Stimulated activated memory B cell treated with anti-CD40 and anti-IgM and Interleukin-4, amounts not matched to agents 10 μg/mL and 1 μg/mL and 100 μg/mL, for 72 hours (primary cell): ENCODE measurements around the gene NFKB2.

Source experiments
- ATAC-seq: fragments of 150-1000 bp; cut with Tn5 transposase; 2 replicates; pipeline ENCODE4 v1.10.0; 2021
- H3K27ac Mint-ChIP-seq: one replicate; pipeline ENCODE4 v1.8.0; 2022; ENCODE audit warnings: mild to moderate bottlenecking, mixed read lengths
- H3K27me3 Mint-ChIP-seq: one replicate; pipeline ENCODE4 v1.8.0; 2022; ENCODE audit warnings: mixed read lengths
- H3K36me3 Mint-ChIP-seq: one replicate; pipeline ENCODE4 v1.8.0; 2022; ENCODE audit warnings: mixed read lengths
- H3K4me1 Mint-ChIP-seq: one replicate; pipeline ENCODE4 v1.8.0; 2022; ENCODE audit warnings: mixed read lengths
- H3K4me3 Mint-ChIP-seq: one replicate; pipeline ENCODE4 v1.8.0; 2022; ENCODE audit warnings: mild to moderate bottlenecking, moderate library complexity, mixed read lengths
- H3K9me3 Mint-ChIP-seq: one replicate; pipeline ENCODE4 v1.8.0; 2022; ENCODE audit warnings: mixed read lengths

Gene NFKB2

GRCh38 chr10:102400598-102401341, 5.3 kb downstream of the NFKB2 start:
- no peaks in the 10 kb centered on the region for H3K27me3 Mint-ChIP-seq
- H3K36me3 Mint-ChIP-seq, result peaks cover 66% of the 10 kb centered on the region
- H3K4me1 Mint-ChIP-seq, result peaks cover 70% of the 10 kb centered on the region
- H3K27ac Mint-ChIP-seq, result no peak overlapping the region
- H3K4me3 Mint-ChIP-seq, result peak overlapping the region; percentile 94
- no peak for ATAC-seq
- H3K9me3 Mint-ChIP-seq, result no peaks in the 10 kb centered on the region

DNA sequence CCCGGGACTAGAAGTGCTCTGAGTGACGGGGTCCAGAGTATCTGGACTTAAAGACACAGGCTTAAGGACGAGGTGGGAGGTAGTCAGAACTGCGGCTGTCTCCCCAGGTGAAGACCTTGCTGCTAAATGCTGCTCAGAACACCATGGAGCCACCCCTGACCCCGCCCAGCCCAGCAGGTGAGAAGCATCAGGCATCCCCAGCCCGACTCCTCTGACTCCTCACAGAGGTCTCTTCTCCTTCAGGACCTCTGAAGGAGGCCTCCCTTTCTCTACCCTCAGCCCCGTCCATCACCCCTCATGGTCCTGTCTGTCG, 5.8 kb downstream of the NFKB2 start:
- Mint-ChIP-seq H3K27me3 (no peaks in the 10 kb centered on the region), H3K9me3 (no peaks in the 10 kb centered on the region), H3K4me3 (peak overlapping the region; percentile 15), H3K4me1 (peaks cover 66% of the 10 kb centered on the region), H3K36me3 (peaks cover 60% of the 10 kb centered on the region), H3K27ac (no peak overlapping the region)
- no peak for ATAC-seq

DNA sequence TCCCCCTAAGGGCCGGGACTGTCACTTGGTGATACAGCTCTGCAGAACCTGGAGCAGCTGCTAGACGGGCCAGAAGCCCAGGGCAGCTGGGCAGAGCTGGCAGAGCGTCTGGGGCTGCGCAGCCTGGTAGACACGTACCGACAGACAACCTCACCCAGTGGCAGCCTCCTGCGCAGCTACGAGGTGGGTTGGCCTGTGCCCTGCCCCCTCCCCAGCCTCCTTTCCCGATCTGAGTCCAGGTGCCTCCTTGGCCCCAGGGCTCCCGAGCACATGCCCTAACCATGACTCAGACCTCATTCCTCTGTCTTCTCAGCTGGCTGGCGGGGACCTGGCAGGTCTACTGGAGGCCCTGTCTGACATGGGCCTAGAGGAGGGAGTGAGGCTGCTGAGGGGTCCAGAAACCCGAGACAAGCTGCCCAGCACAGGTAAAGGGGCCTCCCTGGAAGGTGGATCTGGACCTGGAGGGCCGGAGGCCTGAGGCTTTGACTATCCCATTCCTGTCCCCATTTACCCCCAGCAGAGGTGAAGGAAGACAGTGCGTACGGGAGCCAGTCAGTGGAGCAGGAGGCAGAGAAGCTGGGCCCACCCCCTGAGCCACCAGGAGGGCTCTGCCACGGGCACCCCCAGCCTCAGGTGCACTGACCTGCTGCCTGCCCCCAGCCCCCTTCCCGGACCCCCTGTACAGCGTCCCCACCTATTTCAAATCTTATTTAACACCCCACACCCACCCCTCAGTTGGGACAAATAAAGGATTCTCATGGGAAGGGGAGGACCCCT, 6.4 kb downstream of the NFKB2 start:
- H3K9me3 Mint-ChIP-seq, result no peaks in the 10 kb centered on the region
- H3K4me1 Mint-ChIP-seq, result peaks cover 60% of the 10 kb centered on the region
- ATAC-seq, result no peak
- peaks cover 54% of the 10 kb centered on the region for H3K36me3 Mint-ChIP-seq
- peak overlapping the region; percentile 15 for H3K4me3 Mint-ChIP-seq
- peaks cover 3% of the 10 kb centered on the region for H3K27me3 Mint-ChIP-seq
- H3K27ac Mint-ChIP-seq, result no peak overlapping the region

GRCh38 chr10:102402512-102402896, 7.0 kb downstream of the NFKB2 start:
- Mint-ChIP-seq H3K4me3 (no peak overlapping the region), H3K27me3 (peaks cover 9% of the 10 kb centered on the region), H3K36me3 (peaks cover 48% of the 10 kb centered on the region), H3K9me3 (no peaks in the 10 kb centered on the region), H3K4me1 (peaks cover 54% of the 10 kb centered on the region), H3K27ac (no peak overlapping the region)
- ATAC-seq, result no peak

GRCh38 chr10:102403115-102403514, 7.6 kb downstream of the NFKB2 start:
- H3K4me1 Mint-ChIP-seq, result peaks cover 49% of the 10 kb centered on the region
- no peak overlapping the region for H3K27ac Mint-ChIP-seq
- peaks cover 15% of the 10 kb centered on the region for H3K27me3 Mint-ChIP-seq
- no peak overlapping the region for H3K4me3 Mint-ChIP-seq
- no peaks in the 10 kb centered on the region for H3K9me3 Mint-ChIP-seq
- H3K36me3 Mint-ChIP-seq, result peaks cover 42% of the 10 kb centered on the region
- no peak for ATAC-seq

GRCh38 chr10:102404361-102405107, 9.0 kb downstream of the NFKB2 start:
- no peaks in the 10 kb centered on the region for H3K9me3 Mint-ChIP-seq
- H3K36me3 Mint-ChIP-seq, result peaks cover 31% of the 10 kb centered on the region
- peaks cover 27% of the 10 kb centered on the region for H3K27me3 Mint-ChIP-seq
- peaks cover 47% of the 10 kb centered on the region for H3K4me1 Mint-ChIP-seq
- no peak overlapping the region for H3K4me3 Mint-ChIP-seq
- no peak for ATAC-seq
- H3K27ac Mint-ChIP-seq, result peak overlapping the region; percentile 19

DNA sequence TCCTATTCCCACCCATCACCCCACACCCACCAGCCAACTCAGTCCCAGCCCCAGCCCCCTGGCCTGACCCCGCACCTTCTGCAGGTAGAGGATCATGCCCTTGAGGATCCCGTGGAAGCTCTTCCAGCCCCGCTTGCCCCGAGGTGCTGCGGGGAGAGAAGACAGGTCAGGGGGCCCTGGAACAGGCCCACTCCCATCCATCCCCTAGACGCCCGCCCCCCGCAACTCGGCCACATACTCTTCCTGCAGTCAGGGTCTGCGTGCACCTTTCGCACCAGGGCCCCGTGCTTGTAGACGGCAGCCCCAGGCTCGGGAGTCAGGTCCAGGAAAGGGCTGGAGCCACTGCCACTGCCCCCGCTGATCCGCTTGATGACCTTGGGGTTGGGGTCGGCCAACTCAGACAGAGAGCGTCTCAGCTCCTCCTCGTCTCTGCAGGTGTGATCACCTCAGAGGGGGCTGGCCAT, 9.6 kb downstream of the NFKB2 start:
- H3K9me3 Mint-ChIP-seq, result no peaks in the 10 kb centered on the region
- H3K27ac Mint-ChIP-seq, result peak overlapping the region; percentile 19
- peaks cover 33% of the 10 kb centered on the region for H3K27me3 Mint-ChIP-seq
- peaks cover 25% of the 10 kb centered on the region for H3K36me3 Mint-ChIP-seq
- H3K4me3 Mint-ChIP-seq, result no peak overlapping the region
- ATAC-seq, result no peak
- H3K4me1 Mint-ChIP-seq, result peaks cover 47% of the 10 kb centered on the region

GRCh38 chr10:102405632-102406031, 10.1 kb downstream of the NFKB2 start:
- Mint-ChIP-seq H3K4me3 (no peak overlapping the region), H3K27ac (peak overlapping the region; percentile 19), H3K27me3 (peaks cover 35% of the 10 kb centered on the region), H3K36me3 (peaks cover 20% of the 10 kb centered on the region), H3K9me3 (no peaks in the 10 kb centered on the region), H3K4me1 (peaks cover 43% of the 10 kb centered on the region)
- no peak for ATAC-seq

DNA sequence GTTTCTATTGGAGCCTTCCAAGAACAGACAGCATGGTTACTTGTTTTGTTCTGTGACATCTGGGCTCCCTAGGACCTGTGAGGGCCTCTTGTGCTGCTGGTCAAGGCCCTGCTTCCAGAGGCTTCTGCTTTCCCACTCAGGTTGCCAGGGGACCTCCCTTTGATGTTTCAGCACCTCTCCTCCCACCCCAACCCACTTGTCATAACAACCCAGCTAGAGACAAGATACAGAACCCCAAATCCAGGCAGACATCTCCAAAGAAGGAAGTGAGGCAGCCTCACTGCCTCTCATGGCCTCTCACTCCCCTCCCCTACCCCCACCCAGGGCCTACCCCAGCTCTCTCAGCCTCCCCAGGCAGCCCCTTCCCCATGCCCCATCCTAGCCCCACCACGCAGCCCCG, 11.3 kb downstream of the NFKB2 start:
- H3K27ac Mint-ChIP-seq, result no peak overlapping the region
- no peak for ATAC-seq
- no peaks in the 10 kb centered on the region for H3K9me3 Mint-ChIP-seq
- peaks cover 47% of the 10 kb centered on the region for H3K4me1 Mint-ChIP-seq
- H3K36me3 Mint-ChIP-seq, result peaks cover 9% of the 10 kb centered on the region
- no peak overlapping the region for H3K4me3 Mint-ChIP-seq
- peaks cover 47% of the 10 kb centered on the region for H3K27me3 Mint-ChIP-seq

DNA sequence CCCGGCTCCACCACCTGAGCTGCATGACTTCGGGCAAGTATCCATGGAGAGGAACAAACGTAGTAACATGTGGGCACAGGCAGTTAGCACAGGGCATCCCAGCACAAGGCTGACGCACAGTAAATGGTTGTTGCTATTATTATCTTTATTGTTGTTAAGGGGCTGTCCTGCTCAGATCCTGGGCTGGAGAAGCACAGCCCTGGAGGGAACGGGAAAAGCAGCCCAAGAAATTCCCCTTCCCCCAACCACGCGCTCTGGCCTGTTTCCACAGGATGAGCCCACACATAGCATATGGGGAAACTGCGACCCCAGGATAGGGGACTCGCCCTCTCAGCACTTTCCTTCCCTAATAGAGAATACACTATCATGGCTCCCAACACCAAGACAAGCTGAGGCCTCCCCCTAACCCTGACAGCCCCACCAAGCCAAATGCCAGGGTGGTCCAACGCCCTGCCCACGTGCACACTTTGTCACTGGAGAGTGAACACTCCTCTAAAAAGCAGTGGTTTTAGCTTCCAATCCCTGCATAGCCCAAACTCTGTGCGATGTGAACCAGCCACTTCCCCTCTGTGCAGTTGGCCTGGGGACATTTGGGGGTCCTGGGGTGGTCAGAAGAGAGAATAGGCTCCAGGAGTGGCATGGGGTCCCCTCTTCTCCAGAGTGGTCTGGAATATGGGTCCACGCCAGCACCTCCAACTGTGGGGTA, 12.1 kb downstream of the NFKB2 start:
- Mint-ChIP-seq H3K9me3 (no peaks in the 10 kb centered on the region), H3K27ac (no peak overlapping the region), H3K4me1 (peaks cover 43% of the 10 kb centered on the region), H3K27me3 (peaks cover 55% of the 10 kb centered on the region), H3K36me3 (peaks cover 1% of the 10 kb centered on the region), H3K4me3 (no peak overlapping the region)
- no peak for ATAC-seq

GRCh38 chr10:102408131-102408727, 12.7 kb downstream of the NFKB2 start:
- Mint-ChIP-seq H3K9me3 (no peaks in the 10 kb centered on the region), H3K4me3 (peak overlapping the region; percentile 42), H3K36me3 (no peaks in the 10 kb centered on the region), H3K27me3 (peaks cover 58% of the 10 kb centered on the region), H3K4me1 (peaks cover 46% of the 10 kb centered on the region), H3K27ac (no peak overlapping the region)
- ATAC-seq, result no peak

DNA sequence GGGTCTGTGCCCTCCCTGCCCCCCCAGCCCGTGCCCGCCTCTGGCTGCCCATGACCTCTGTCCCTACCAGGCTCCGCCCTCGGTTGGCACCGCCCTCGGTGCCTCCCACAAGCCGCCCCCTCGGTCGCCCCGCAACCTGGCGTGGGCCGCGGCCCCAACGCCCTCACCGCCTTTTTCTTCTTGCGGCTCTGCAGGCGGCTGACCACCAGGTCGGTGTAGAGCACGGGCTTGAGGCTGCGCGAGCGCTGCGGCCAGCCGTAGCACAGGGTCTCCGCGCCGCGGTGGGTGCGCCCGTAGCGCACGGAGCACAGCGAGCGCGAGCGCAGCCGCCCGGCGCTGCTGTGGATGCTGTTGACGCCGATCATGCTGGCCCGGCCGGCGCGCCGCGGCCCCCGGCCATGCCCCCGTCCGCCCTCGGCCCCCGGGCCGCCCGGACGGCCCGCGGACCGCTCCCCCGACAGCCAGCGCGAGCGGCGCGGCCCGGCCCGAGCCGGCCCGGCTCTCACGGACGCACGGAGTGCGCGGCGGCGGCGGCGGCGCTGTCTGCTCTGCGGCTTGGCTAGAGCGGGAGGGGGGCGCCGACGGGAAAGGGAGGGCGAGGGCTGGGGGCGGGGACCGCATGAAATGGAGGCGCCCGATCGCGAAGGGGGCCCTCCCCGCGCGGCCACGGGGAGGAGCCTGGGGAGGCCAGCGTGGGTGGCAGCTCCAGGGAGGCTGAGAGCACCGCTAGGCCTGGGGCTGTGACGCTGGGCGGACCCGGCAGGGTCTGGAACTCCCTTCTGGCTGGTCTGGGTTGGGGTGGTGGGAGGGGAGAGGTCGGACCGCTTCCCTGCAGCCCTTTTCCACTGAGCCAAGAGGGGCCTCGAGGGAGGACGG, 13.5 kb downstream of the NFKB2 start:
- H3K27ac Mint-ChIP-seq, result no peak overlapping the region
- H3K4me1 Mint-ChIP-seq, result peaks cover 40% of the 10 kb centered on the region
- ATAC-seq, result peak; percentile 58
- H3K27me3 Mint-ChIP-seq, result peaks cover 60% of the 10 kb centered on the region
- peak overlapping the region; percentile 40 for H3K4me3 Mint-ChIP-seq
- no peaks in the 10 kb centered on the region for H3K9me3 Mint-ChIP-seq
- H3K36me3 Mint-ChIP-seq, result no peaks in the 10 kb centered on the region

DNA sequence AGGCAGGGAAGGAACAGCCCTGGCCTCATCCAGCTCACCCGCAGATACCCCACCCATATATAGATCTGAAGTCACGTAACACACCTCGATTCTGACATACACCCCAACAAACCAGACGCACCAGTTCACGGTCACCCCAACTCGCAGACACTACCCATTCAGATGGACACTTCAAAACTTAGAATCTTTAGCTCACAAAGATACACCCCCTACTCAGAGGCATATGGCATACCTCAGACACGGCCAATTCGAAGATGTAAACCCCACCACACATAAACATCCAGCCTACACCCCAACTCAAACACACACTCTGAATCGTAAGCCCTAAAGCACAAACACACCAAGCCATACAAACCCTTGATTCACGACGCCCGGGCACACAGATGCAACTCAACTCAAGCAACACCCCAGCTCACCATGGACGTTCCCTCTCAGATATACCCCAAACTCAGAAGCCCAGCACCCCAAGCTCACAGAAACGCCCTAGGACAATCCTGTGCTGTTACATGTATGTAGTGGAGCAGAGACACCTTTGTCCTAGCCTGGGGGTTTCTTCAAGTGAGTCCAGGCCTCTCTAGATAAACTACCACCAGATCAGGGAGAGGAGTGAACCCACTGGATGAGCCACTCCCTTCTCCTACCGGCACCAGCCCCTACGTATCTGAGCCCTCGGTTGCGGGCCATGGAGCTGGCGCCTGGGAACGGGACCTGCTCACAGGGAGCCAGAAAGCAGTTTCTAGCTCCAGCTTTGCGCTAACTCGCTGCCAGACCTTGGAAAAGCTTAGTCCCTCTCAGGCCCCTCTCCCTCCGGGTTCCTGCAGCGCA, 14.3 kb downstream of the NFKB2 start:
- peak overlapping the region; percentile 40 for H3K4me3 Mint-ChIP-seq
- no peak overlapping the region for H3K27ac Mint-ChIP-seq
- H3K4me1 Mint-ChIP-seq, result peaks cover 47% of the 10 kb centered on the region
- H3K36me3 Mint-ChIP-seq, result no peaks in the 10 kb centered on the region
- ATAC-seq, result no peak
- peaks cover 68% of the 10 kb centered on the region for H3K27me3 Mint-ChIP-seq
- H3K9me3 Mint-ChIP-seq, result no peaks in the 10 kb centered on the region
